Retina (tissue), 1 donor: ENCODE results near the gene AIFM3.
"Not testable (repeated sequence)": the region's sequence is repeated elsewhere in the genome, so short reads cannot be mapped to it uniquely, and the experiment has no call there.

Experiments used
- DNase-seq: peaks from one replicate; pipeline ENCODE4 v3.0.0-alpha.2; 2016

The AIFM3 gene

DNA sequence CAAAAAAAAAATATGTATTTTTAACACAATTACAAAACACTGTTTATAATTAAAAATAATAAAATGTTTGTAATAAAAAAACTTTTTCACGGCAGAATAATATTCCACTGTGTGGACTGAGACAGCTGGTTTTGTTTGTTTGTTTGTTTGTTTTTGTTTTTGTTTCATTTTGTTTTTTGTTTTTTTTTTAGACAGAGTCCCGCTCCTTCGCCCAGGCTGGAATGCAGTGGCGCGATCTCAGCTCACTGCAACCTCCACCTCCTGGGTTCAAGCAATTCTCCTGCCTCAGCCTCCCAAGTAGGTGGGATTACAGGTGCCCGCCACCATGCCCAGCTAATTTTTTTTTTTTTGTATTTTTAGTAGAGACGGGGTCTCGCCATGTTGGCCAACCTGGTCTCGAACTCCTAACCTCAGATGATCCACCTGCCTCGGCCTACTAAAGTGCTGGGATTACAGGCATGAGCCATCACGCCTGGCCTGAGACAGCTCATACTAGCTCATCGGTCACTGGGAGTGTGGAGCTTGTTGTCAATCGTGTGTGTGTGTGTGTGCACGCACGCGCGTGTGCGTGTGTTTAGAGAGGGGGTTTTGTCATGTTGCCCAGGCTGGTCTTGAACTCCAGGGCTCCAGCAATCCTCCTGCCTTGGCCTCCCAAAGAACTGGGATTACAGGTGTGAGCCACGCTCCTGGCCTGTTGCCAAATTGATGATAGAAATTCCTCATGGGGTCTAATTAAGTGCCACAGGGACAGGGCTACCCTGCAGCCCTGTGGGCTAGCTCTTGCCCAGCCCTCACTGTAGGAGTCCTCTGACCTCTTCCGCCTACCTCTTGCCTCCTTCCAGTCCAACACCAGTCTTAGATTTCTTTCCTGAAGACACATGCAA lies 7.2 kb upstream of the AIFM3 start:
- no peak for DNase-seq

DNA sequence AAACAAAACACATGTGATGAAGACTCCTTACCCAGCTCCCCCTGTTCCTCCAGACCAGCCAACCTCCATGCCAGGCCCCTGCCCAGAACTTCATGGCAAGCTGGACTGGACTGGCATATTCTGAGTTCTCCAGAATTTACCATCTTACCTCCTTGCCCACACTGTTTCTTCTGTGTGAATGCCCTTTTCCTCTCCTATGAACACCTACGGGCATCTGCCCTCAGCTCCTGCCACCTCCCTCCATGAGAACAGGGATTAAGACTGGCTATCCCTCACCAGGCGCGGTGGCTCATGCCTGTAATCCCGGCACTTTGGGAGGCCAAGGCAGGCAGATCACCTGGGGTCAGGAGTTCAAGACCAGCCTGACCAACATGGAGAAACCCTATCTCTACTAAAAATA lies 6.4 kb upstream of the AIFM3 start:
- no peak for DNase-seq

GRCh38 chr22:20962491-20962945 lies 4.5 kb upstream of the AIFM3 start:
- no peak for DNase-seq

DNA sequence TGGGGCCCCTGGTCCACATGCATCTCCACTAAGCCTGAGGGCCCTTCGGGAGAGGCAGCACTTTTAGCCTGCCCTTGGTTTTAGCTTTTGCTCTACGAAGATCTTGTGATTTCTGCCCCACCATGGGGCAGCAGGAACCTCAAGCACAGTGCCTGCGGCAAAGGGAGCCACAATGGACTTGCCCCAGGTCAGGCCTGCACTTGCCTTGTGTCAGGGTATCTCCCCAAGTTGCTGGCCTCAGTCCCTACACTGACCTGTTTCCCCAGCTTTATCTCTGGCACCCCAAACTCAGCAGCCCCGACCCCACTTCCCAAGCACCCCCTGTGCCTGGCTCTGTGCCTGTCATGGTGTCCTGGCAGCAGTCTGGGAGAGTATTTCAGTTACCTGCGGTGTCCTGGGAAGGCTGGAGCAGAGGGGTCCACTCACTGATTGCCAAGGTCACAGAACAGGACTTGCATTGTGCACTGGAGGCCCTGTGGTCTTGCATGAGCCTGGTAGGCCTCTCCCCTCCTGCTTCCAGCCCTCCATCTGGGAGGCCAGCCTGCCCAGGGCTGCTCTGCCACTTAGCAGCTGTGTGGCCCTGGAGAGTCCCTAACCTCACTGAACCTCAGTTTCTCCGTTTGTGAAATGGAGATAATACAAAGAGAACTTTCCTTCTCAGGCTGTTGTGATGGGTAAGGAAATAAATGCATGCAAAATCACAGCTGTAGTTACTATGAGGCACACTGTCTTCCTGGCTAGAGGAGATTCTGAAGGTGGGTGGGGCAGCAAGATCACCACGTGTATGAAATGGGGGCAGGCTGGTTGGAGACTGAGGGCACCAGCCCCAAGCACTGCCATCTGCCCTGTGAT lies 3.6 kb upstream of the AIFM3 start:
- no peak for DNase-seq

DNA sequence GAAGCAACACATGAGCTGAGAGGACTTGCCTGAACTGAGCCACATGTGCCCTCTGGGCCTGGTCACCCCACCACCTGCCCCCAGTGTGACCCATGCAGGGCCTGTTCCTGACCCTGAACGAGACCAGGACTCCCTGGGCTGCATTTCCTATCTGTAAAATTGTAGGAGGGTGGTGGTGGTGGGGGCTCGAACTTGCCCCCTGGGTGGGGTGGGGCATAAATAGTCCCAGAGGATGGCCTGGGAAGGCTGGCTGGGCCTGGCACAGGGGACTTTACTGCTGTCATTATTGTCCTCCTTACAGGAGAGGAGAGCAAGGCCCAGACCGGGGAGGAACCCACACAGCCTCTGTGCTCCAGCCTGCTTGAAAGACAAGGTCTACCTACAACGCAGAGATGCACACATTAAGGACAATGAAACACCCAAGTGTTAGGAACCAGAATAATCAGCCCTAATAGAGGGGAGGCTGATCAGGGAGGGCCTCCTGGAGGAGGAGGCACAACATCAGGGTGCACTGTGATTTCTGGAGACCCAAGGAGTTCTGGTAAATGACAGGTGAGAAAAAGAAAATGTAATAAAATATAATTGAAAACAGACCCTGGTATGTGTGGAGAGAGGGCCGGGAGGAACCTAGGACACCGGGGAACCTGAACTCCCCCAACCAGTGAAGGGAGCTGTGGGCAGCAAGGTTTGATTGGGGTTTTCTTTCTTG lies 2.8 kb upstream of the AIFM3 start:
- DNase-seq: no peak

DNA sequence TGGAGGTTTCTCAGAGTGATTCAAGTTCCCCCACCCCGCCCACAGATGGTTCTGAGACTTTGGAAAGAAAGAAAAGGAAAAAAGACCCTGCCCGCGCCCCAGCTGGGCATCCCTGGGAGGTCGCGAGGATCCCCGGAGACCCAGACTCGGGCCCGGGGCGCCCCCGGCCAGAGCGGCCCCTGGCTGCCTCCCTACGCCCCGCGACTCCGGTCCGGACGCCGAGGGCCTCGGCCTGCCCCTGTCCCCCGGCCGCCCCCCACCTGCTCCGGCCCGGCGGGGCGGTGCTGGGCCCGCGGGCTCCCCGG lies 2.3 kb upstream of the AIFM3 start:
- no peak for DNase-seq

DNA sequence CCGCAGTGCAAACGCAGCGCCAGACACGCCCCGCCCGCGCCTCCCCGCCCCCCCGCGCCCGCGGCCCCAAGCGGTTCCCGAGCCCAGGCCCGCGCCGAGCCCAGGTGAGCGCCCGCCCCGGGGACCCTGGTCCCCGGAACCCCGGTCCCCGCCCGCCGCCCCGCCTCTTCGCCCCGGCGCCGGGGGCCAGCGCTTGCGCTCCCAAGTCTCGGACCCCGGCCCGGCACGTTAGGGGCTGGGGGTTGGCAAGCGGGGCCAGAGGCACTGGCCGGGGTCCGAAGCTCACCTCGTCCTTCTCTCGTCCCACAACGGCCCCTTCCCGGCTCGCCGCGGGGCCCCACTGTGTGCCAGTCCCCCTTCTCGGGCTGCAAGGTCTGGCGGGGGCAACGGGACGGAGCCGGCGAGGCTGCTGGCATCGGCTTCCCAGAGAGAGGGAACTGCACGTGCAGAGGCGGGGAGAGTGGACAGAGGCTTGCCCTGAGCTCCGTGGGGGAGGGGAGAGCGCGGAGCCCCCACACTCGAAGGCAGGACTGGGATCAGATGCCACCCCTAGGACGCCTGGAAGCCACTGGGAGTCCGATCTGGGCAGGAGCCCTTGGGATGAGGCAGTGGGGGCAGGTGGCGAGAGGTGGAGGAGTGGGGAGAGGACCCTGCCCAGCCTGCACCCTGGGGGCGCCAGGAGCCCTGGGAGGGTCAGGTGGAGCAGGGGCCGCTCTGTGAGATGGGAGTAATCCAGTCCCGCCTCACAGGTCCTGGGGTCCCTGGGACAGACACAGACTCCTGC lies 1.8 kb upstream of the AIFM3 start:
- DNase-seq: peak; percentile 60

DNA sequence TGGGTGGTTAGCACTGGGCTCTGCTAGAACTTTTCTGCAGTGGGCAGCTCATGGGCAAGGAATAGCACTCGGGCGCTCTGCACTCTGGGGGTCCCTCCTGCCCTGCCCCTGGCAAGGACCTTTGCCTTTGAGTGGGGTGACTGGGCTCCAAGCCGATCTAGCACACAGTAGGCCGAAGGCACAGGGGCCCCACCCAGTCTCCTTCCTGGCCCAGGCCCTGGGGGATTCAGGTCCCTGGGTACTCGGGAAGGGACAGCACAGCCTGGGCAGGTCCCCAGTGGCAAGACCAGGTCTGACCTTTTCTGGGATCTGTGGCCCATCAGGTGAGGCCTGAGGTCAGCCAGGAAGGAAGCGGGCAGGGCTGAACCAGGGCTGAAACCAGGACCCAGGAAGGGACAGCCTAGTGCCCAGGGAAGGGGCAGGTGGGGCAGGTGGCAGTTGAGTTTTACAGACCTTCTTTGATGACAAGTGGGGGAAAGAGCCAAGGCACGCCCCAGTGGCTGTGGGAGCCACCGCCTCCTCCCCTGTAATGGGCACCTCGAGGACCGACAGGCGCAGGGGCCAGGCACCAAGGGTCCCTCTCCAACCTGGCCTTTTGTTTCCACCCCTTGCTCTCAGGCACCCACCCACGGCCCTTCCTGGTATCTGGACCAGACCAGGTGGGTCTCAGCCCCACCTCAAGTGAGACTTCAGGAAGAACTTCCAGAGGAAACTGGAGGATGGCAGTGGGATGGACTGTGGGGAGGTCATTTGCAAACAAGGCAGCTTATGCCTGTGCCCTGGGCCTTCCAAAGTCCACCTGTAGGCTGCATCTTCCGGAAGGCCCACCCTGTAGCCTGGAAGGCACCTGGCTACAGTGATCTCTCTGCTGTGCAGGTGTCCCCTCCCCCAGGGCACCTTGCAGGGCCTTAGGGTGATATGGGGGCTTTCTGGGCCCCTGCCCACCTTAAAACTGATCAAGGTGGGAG lies 883 bp upstream of the AIFM3 start:
- no peak for DNase-seq

- DNase-seq: peak; percentile 84
These were observed 699 bp downstream of the AIFM3 start for GRCh38 chr22:20967697-20968211.

DNA sequence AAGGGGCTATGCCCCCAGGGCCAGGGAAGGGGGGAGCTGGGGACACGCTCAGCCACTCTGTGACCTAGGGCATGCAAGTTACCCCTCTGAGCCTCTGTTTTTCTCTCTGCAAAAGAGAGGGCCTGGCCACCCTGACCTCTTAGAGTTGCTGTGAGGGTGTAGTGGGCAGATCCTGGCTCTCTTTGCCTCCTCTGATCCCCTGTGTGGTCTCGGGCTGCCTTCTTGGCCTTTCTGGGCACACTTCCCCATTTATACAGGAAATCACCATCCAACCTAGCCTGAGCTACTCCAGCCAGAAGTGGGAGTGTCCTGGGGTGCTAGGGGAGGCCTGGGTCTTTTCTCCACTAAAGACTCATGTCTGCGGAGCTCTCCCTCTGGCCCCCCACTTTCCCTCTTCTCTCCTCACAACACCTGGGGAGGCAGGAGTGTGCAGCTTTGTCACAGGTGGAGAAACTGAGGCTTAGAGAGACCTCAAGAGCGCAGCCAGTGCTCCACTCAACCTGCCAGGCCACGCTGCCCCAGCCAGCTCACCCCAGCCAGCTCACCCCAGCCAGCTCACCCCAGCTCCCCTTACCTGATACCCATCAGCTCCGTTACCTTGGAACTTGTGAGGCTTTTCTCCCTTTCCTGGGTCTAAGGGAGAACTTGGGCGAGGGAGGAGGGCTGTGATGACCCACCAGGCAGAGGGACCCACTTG lies 1.4 kb downstream of the AIFM3 start:
- no peak for DNase-seq

- peak; percentile 46 for DNase-seq
These were observed 4.0 kb downstream of the AIFM3 start for GRCh38 chr22:20970939-20971657.

DNA sequence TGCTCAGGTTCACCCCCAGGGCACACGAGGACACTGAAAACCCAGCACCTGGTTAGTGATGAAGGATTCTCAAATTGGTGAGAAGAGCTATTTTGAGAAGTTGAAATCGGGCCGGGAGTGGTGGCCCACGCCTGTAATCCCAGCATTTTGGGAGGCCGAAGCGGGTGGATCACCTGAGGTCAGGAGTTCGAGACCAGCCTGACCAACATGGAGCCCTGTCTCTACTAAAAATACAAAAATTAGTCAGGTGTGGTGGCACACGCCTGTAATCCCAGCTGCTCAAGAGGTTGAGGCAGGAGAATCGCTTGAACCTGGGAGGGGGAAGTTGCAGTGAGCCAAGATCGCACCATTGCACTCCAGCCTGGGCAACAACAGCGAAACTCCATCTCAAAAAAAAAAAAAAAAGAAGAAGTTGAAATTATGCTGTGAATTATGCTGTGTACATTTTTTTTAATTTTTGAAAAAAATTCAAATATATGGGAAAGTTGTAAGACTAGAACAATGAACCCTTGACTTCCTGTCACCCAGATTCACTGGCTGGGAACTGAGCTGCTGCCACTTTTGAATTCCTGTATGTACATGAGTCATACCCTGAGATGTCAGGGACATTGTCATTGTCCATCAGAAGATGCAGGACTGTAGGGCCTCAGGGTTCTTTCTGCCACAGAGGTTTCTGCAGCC lies 5.1 kb downstream of the AIFM3 start:
- DNase-seq: not testable (repeated sequence)

DNA sequence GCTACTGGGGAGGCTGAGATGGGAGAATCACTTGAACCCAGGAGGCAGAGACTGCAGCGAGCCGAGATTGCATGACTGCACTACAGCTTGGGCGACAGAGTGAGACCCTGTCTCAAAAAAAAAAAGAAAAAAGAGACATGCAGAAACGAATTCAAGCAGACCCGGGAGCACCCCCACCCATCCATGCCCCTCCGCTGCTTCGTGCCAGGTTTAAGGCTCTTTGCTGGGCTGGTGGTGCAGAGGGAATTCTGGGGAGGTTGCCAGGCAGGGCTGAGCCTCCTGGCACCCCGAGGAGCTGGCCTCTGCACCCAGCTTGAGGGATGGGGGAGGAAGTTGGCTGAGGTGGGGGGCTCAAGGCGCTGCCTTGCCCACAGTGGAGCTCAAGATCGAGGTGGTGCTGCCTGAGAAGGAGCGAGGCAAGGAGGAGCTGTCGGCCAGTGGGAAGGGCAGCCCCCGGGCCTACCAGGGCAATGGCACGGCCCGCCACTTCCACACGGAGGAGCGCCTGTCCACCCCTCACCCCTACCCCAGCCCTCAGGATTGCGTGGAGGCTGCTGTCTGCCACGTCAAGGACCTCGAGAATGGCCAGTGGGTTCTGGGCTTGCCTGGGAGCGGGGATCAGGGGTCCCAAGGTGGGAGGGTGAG lies 6.0 kb downstream of the AIFM3 start:
- DNase-seq: no peak

DNA sequence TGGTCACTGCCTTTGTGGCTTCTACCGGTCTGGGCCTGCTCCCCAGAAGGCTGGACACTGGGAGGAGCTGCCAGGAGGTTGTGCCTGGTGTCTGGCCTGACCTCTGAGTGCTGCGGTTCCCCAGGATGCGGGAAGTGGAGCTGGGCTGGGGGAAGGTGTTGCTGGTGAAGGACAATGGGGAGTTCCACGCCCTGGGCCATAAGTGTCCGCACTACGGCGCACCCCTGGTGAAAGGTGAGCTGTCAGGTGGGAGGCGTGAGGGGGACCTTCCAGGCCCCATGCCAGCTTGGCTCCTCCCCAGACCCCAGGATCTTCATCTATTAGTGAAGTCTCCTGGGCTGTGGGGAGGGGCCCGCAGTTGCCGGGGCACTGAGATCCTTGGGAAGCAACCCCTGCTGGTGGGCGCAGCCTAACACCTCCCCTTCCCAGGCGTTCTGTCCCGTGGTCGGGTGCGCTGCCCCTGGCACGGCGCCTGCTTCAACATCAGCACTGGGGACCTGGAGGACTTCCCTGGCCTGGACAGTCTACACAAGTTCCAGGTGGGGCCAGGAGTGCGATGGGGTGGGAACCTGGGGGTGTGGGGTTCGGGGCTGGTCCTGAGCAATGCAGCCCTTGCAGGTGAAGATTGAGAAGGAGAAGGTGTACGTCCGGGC lies 6.7 kb downstream of the AIFM3 start:
- DNase-seq: no peak

- DNase-seq: no peak
These were observed 7.4 kb downstream of the AIFM3 start for GRCh38 chr22:20974336-20974955.

DNA sequence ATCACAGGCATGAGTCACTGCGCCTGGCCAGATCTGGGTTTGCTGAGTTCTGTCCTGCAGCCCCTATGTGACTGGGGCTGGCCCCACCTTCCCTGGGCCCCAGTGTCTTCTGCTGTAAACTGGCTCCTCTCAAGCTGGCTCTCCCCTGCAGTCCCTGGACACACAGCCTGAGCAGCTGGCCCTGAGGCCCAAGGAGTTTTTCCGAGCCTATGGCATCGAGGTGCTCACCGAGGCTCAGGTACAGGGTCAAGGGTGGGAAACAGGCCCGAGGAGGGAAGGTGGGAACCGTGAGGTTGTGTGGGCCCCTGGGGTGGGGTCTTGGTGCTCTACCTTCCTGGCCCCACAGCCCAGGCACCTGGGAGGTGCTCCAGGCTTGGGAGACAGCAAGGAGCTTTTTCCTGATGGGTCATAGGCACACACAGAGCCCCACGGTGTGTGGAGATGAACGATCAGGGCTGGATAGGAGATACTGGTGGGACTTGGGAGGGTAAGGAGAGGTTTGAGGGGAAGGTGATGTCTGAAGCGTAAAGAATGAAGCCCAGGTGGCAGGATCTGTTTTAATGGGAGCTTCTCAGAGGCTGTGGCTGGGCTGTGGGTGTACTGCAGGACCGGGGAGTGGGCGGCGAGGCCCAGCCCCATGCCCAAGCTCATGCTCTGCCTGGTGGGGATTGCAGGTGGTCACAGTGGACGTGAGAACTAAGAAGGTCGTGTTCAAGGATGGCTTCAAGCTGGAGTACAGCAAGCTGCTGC lies 8.7 kb downstream of the AIFM3 start:
- DNase-seq: no peak
